HG02938 (cell line): Measurements from ENCODE around the gene PGGHG.
A peak's percentile ranks its signal among the peaks of the same experiment; 100 is the strongest.
"Not testable (repeated sequence)": the region's sequence is repeated elsewhere in the genome, so short reads cannot be mapped to it uniquely, and the experiment has no call there.

Experiments used
- ATAC-seq: cut with Tn5 transposase; IDR thresholded peaks from one replicate; pipeline ENCODE4 v1.9.1; 2021; ENCODE audit warnings: mild to moderate bottlenecking, moderate library complexity; ENCODE audit not compliant: unreplicated experiment

PGGHG gene

DNA sequence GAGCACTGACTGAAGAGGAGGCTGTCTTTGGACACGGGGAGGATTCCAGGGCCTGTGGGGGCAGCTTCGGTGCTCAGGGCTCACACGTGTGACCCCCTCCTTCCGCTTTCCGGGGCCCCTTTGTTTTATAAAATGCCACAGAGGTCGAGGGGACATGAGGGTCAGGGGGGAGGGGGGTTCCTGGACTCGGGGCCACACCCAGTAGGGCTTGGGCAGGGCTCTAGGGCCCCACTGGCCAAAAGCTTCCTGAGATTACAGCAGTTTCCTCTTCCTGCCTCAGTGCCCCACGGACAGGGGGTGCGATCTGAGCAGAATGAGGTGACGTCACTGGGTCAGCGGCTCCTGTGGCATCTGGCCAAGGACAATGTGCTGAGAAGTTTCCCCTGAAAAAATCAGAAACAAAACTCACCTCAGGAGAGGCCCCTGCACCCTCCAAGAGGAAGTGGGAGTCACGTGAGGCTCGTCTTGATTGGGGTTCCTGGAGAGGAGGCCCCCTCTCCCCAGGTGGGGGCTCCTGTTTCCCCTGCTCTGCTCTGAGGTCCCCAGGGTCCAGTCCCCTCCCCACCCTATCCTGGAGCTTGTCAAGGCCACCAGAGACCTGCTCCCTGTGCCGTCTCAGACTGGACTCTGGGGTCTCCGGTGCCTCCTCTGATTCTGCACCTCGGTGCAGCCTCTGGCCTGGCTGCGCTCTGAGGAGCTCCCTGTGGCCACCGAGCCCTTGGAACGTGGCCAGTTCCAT, 38.1 kb downstream of the PGGHG start:
- ATAC-seq = peak; percentile 69

DNA sequence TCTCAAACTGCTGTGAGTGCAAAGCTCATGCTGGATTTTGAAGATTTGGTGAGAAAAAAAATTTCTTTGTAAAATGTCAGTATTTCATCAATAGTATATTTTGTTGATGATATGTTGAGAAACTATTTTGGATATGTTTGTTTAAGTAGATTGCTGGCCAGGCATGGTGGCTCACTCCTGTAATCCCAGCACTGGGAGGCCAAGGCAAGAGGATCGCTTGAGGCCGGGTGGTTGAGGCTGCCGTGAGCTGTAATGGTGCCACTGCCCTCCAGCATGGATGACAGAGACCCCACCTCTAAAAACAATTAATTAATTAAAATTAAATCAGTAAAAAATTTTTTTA, 38.6 kb downstream of the PGGHG start:
- ATAC-seq = no peak

DNA sequence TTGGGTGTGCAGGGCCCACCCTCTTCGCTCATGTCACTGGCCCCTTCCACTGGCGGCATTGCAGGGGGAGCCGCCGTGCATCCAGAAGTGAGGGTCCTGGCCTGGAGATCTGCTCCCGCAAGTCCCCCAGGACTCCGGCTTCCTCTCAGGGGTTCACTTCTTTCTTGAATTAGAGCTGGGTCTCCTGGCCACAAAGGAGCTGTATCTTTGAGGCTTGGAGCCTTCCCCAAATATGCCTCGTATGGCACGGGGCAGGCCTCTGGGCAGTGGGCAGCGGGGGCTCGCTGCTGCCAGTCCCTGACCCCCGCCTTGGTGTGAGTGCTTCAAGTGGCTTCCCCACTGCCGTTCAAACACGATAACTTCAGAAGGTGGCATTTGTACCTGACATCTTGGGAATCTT, 39.1 kb downstream of the PGGHG start:
- no peak for ATAC-seq

DNA sequence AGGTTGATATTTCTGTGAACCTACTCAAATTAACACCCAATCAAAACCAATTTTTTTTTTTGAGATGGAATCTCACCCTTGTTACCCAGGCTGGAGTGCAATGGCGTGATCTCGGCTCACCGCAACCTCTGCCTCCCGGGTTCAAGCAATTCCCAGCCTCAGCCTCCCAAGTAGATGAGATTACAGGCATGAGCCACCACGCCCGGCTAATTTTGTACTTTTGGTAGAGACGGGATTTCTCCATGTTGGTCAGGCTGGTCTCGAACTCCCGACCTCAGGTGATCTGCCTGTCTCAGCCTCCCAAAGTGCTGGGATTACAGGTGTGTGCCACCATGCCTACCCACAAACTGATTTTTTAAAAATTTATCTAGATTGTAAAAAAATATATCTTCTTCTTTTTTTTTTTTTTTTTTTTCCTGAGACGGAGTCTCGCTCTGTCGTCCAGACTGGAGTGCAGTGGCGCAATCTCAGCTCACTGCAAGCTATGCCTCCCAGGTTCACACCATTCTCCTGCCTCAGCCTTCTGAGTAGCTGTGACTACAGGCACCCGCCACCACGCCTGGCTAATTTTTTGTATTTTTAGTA, 39.7 kb downstream of the PGGHG start:
- ATAC-seq = not testable (repeated sequence)

DNA sequence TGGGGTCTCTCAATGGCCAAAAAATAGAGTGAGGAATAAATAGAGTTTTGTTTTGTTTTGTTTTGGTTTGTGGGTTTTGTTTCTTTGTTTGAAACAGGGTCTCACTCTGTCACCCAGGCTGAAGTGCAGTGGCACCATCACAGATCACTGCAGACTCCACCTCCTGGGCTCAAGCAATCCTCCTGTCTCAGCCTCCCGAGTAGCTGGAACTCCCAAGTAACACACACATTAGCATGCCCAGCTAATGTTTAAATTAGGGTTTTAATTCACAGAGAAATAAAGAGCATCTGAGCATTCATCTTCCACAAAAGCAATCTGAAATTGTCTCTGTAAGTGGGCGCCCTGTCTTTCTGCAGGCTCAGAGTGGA, 40.9 kb downstream of the PGGHG start:
- no peak for ATAC-seq

DNA sequence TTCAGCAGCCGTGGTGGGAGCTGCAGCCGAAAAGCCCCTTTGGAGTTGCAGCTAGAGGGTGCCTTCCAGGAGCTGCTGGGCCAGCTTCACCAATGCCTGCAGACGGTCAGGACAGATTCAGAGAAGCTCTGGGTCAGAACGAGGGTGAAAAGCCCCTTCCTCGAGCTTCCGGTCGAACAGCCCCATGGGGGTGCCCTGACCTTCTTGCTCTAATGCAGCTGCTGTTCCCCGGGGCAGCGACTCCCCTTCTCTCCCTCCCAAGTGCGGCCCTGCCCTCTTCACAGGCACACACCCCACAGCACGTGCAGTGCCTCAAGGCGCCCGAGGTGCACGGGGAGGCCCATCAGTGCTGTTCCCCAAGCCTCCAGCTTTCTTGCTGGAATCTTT, 41.4 kb downstream of the PGGHG start:
- no peak for ATAC-seq

DNA sequence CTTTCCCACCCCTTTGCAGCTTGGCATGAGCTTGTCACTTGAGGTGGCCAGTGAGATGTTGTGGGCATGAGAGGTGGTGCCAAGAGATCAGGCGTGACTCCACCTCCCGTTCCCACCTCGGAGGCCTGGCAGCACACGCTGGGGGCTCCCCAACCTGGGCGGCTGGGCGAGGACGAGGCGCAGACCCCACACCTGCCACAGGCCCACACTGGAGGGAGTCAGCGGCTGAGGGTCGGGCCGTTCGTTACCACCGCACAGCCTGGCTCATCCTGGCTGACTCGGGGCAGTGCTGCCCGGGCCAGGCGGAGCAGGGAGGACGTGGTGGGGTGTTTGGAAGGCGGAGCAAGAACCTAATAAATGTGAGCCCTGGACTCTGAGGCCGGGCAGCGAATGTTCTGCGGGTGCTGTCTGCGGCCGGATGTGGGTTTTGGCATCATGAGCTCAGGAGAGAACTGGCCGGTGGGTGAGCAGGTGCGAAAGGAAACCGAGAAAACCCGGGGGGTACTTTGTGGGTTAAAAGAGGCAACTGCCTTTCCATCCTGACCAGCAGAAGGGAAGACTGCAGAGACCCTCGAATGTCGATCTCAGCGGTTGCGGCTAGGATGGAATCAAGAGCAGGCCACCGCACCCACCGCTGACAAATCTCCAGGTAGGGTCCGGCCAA, 41.9 kb downstream of the PGGHG start:
- no peak for ATAC-seq

DNA sequence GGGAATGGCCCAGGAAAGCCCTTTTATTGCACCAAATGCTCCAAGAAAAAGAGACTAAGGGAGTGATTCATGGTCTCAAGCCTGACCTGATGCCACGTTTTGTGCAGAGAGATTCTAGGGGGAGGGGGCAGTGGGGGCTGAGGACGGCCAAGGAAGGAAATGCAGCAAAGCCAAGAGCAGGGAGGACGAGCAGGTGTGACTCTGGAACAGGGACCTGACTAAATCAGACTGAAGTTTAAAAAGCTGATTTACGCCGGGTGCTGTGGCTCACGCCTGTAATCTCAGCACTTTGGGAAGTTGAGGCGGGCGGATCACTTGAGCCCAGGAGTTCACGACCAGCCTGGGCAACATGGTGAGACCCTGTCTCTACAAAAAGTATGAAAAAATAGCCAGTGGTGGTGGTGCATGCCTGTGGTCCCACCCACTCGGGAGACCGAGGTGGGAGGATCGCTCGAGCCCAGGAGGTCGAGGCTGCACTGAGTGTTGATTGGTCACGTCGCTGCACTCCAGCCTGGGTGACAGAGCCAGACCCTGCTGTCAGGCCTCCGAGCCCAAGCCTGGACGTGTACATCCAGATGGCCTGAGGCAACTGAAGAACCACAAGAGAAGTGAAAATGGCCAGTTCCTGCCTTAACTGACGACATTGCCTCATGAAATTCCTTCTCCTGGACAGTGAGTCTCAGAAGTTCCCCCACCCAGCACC, 42.6 kb downstream of the PGGHG start:
- no peak for ATAC-seq

DNA sequence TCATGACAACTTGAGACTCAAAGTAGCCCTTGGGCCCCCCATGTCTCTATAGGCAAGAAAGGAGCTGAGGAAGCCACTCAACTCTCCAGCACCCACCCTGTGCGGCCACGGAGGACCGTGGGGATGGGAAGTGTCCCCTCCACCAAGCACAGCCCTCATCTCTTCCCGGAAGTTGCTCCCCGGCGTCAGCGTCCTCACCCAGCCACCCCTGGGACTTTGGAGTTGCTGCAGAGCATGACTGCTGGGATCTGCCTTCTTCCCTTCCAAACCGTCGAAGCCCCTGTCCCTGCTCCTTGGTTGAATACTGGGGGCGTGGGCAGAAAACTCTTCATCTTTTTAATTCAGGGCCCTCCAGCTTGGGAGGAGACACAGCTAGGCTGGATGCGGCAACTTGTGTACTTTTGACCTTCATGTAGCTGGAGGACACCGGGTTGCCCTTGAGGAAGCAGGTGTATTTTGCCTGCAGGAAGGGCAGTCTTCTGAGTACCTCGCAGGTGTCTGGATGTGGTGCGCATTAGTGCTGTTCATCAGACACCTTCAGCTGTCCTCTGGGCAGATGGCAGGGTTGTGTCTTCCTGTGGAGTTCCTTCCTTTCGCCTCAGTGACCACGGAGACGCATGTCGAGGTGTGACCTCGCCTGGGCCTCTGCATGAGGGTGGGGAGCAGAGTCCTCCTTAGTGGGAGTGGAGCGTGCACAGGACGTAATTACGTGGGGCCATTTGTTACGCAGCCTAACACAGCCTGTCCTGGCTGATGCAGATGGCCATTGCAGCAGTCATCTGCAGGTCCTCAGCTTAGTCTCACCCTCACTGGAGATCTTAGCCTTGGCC, 43.9 kb downstream of the PGGHG start:
- ATAC-seq = no peak

DNA sequence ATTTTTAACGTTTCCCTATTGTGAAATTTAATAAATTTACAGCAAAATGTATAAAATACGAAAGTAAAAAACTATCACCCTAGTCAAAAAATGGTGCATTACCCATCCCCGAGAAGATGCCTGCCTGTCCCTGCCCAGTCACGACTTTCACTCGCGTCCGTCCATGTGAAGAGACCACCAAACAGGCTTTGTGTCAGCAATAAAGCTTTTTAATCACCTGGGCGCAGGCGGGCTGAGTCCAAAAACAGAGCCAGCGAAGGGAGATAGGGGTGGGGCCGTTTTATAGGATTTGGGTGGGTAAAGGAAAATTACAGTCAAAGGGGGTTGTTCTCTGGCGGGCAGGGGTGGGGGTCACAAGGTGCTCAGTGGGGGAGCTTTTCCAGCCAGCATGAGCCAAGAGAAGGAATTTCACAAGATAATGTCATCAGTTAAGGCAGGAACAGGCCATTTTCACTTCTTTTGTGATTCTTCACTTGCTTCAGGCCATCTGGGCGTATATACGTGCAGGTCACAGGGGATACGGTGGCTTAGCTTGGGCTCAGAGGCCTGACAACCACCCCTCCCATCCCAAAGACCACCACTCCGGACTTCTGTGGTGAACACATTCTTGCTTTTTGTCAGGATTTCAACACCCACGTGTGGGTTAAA, 44.8 kb downstream of the PGGHG start:
- not testable (repeated sequence) for ATAC-seq

DNA sequence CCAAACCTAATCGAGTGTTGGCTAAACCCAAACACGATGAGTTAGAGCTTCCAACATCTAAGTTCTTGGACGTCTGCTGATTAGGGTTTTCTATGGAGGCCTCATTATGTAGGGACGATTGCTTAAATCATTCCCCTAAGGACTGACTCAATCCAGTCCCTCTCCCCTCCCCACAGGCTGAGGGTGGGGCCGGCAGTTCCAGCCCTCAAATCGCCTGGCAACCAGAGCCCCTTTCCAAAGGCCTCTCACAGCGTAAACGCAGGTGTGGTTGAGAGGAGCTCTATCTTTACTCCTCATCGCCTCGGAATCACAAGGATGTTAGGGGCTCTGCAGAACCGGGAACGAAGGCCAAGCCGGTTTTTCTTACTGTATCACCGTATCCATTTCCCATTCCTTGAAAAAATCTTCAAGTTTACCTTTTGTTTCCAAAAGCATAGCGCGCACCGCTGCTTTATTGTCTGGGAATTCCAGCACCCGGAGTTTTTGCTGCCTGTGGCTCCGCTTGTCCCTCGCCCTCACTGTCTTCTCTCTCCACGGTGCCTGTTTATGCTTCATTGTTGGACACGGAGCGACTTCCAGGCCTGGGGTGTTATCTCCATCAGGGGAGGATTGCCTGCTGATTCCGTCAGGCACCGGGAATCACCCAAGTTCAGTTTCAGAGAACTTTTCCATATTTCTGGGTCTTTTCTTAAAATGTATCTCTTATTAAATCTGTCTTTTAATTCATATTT, 45.5 kb downstream of the PGGHG start:
- no peak for ATAC-seq

DNA sequence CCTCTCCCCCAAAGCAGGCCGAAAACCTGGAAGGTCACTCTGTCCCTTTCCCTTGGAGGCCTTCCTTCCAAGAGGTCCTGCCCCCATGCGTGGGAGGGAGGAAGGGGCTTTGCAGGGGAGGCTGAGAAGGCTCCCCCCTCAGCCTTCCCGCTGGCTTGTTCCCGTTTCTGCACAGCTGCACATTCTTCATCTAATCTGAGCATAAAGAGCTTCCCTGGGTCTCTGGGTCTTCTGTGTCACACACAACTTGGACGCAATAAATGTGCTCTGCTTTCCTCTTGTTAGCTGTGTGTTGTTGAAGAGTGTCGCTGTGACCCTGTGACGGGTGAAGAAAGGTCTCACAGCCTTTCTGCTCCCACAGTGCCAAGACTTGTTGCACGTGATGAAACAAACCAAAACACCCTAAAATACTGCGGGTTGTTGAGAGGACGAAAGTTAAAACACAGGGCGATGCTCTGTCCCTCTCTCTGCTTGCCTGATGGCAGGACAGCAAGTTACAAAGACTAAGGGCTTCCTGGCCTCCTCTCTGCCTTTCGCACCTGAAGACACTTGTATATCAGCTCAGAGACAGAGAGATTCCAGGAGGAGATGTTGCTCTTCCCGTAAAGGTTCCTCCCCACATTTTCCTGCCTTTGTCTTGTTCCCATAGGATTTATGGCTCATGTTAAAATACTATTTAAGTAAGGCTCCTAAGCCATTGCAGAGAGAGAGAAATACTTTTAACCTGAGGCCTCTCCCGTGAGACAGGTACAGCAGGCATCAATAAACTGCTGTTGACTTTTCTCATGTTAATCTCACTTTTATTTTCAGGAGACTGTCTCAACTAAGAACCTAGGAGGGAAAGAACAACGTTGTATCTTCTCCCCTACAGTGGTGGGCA, 47.1 kb downstream of the PGGHG start:
- ATAC-seq = no peak

DNA sequence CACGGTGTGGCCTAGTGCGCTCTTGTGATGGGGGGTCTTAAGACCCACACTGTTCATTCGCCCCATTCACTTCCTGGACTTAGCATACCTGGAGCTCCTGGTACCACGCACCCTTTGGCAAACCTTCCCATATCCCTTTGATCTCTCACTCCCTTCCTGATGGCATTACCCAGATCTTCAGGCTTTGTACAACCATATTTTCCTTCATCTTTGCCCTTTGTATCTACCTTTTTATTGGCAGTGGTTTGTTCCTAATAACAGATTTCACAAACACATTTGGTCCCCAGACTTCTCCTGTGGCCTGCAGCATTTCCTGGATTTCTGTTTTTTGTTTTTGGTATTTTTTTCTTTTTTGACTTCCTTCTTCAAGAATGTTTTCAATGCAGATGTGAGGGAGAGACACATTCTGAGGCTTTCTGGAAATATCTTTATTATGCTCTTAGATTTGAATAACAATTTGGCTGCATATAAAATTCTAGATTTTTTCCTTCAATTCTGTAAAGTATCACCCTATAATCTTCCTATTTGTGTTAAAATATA, 47.8 kb downstream of the PGGHG start:
- ATAC-seq = no peak

DNA sequence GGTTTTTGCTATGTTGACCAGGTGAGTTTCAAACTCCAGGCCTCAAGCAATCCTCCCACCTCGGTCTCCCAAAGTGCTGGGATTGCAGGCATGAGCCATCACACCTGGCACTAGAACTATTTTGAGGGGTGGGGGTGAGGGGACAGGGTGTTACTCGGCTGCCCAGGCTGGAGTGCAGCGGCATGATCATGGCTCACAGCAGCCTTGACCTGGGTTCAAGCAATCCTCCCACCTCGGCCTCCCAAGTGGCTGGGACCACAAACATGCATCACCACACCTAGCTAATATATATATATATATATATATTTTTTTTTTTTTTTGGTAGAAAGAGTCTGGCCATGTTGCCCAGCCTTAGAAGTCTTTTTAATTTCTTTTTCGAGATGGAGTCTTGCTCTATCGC, 48.8 kb downstream of the PGGHG start:
- ATAC-seq = no peak

DNA sequence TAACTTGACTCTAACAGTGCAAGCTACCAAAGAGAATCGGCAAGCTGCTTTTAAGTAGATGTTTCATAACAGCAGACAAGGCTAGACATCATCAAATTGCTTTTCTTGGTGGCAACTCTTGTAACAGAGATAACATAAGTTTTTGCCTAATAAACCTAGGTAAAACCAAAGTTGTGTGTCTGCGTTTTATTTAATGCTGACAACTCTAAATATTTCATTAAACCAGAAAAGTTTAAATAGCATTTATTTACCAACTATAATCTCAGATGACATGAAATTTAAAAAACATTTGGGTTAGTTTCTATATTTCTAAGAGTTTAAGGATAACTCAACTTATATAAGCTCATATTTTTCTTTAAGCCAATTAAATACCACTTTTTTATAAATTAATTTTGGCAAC, 51.0 kb downstream of the PGGHG start:
- ATAC-seq = no peak

DNA sequence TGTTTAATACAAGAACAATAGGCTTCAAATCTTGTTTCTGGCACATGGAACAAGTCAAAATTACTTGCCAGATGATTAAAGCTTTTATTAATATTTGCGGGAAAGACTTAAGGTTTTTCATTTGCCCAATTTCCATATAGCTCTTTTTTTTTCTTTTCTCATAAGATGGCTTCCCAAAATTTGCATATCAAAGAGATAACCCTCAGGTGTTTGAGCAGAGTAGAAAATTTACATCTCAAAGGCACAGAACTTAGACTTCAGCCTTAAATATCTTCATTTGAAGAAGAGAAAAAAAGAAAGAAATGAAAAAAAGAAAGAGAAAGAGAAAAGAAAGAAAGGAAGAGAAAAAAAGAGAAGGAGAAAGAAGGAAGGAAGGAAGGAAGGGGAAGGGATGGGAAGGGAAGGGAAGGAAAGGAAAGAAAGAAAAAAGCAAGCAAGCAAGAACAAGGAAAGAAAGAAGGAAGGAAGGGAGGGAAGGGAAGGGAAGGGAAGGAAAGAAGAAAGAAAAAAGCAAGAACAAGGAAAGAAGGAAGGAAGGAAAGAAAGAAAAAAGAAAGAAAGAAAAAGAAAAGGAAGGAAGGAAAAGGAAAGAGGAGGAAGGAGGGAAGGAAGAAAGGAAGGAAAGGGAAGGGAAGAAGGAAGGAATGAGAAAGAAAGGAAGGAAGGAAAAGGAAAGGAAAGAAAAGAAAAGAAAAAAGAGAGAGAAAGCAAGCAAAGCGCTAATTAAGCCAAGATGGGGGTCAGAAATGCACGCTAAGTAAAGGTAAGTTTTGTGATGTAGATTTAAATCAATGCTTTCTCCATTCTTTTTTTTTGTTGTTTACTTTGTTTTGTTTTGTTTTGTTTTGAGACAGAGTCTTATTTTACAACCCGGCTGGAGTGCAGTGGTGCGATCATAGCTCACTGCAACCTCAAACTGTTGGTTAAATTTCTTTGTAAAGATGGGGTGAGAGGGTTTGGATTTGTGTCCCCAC, 51.9 kb downstream of the PGGHG start:
- no peak for ATAC-seq

DNA sequence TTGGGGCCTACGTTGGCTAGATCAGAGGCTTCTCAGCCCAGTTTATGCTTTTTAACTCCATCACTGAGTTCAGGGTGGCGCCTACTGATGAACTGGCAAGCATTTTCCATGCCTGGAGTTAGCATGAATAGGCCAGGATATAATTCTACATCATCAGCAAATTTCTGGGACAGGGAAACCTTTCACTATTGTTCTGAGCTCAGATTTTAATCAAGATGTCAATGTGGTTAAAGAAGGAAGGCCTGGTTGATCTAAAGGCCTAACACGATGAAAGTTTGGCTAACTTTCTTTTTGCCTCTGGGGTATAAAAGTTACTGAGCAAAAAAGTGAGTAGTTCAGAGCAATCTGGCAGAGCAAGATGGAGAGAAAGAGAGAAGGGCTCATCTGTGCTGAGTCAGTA, 53.4 kb downstream of the PGGHG start:
- ATAC-seq = no peak
